Activated naive CD4-positive, alpha-beta T cell treated with anti-CD3 and anti-CD28 coated beads, Interleukin-2, amount 10 ng/mL, durations not matched to agents 7 days and 5 days (primary cell): ENCODE data around the gene OR2L5.

ENCODE experiments used
- CTCF ChIA-PET: fragments of 350-600 bp; sonication (Branson Sonifier 250); formaldehyde crosslinking; loops from one replicate; lab custom pipeline; 2021; ENCODE audit warnings: antibody characterized with exemption; lab: Charles Lee
- DNase-seq: peaks from one replicate; pipeline ENCODE4 v3.0.0-alpha.2; 2020
- H3K27ac Mint-ChIP-seq: one replicate; pipeline ENCODE4 v1.8.0; 2021; ENCODE audit warnings: mild to moderate bottlenecking, moderate library complexity, mixed read lengths
- H3K27me3 Mint-ChIP-seq: one replicate; pipeline ENCODE4 v1.8.0; 2021; ENCODE audit warnings: mild to moderate bottlenecking, mixed read lengths
- H3K36me3 Mint-ChIP-seq: one replicate; pipeline ENCODE4 v1.8.0; 2021; ENCODE audit warnings: mixed read lengths
- H3K4me1 Mint-ChIP-seq: one replicate; pipeline ENCODE4 v1.8.0; 2021; ENCODE audit warnings: mixed read lengths
- H3K4me3 Mint-ChIP-seq: one replicate; pipeline ENCODE4 v1.8.0; 2021; ENCODE audit warnings: mild to moderate bottlenecking, moderate library complexity, mixed read lengths
- H3K9me3 Mint-ChIP-seq: one replicate; pipeline ENCODE4 v1.8.0; 2021; ENCODE audit warnings: mixed read lengths

Gene OR2L5

DNA sequence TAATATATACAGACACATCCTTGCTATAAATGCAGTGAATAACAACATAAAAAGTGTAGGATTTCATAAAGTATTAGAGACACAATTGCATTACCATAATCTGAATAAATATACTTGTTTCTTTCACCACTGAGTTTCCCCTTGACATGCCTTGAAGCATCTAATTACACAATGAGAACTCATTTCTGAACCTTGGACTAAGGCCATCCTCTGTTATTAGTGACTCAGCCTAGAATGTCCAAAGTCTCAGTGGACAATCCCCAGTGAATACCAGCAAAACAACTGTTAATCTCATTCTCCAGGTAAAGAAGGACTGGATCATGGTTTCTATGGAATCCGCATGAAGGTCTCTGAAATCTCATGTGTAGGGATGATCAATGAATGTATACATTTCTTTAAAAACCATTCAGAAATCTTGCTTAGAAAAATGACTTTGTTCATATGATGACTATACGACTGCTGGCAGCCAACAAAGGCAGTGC, at the start of gene OR2L5:
OR2L5 (plus strand) TSS at position 432 of the 482 bp plus-strand sequence. CDS start 8,288 bp downstream, outside the sequence.
- H3K27ac Mint-ChIP-seq, result no peak within 1 kb of the TSS
- no peak within 1 kb of the TSS for H3K4me3 Mint-ChIP-seq
- H3K4me1 Mint-ChIP-seq, result no peaks in the 10 kb centered on the region
- CTCF ChIA-PET, result no interaction called here
- peaks cover 26% of the 10 kb centered on the region for H3K9me3 Mint-ChIP-seq
- H3K36me3 Mint-ChIP-seq, result no peaks in the 10 kb centered on the region
- H3K27me3 Mint-ChIP-seq, result no peaks in the 10 kb centered on the region
- DNase-seq, result no peak

- no peak within 1 kb of the TSS for H3K4me3 Mint-ChIP-seq
- peaks cover 2% of the 10 kb centered on the region for H3K9me3 Mint-ChIP-seq
- H3K4me1 Mint-ChIP-seq, result no peaks in the 10 kb centered on the region
Observed at GRCh38 chr1:247964933-247965332, 48.5 kb upstream of the OR2L5 start, which contains the start of gene OR2AK2. Gene OR2AK2 (plus strand): TSS chr1:247965233. CDS start chr1:247965377, 144 bp downstream.

DNA sequence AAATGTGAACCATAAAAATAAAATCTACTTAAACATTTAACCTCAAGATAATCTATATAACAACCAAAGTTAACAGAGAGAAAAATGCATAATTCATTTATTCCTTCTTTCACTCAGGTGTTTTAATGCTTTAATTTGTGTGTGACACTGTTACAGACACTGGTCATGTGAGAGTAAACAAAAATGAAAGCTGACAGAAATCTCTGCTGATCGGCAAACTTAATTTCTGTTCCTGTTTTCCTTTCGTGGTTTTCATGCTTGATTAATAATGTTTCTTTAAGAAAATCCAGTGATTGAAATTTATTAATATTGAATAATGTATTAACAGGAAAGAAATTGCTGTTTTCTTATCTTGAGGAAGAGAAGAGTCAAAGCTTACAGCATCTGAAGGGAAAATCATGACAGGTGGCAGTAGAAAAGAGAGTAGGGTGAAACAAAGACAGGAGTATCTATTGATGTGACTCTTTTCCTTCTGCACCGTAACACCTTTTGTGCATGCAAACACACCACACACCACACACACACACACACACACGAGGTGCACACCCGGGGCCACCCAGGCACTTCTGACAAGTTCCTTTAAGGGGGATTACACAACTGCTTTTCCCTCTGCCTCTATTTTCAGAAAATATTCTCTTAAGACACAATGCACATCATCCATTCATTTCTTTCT, 46.8 kb upstream of the OR2L5 start:
- no peaks in the 10 kb centered on the region for H3K36me3 Mint-ChIP-seq
- no peak overlapping the region for H3K27ac Mint-ChIP-seq
- no peak overlapping the region for H3K4me3 Mint-ChIP-seq
- no peaks in the 10 kb centered on the region for H3K4me1 Mint-ChIP-seq
- H3K9me3 Mint-ChIP-seq, result no peaks in the 10 kb centered on the region
- CTCF ChIA-PET, result interaction anchor here (0.5 kb wide), 1 partner anchor 651 kb away, joined by 3 read pairs; no protein-coding TSS in a partner anchor
- no peak for DNase-seq
- H3K27me3 Mint-ChIP-seq, result no peaks in the 10 kb centered on the region

More at GRCh38 chr1:247964933-247965332, 48.5 kb upstream of the OR2L5 start, which contains the start of gene OR2AK2:
- no peak within 1 kb of the TSS for H3K27ac Mint-ChIP-seq
- no peak for DNase-seq
- H3K36me3 Mint-ChIP-seq, result no peaks in the 10 kb centered on the region
- no peaks in the 10 kb centered on the region for H3K27me3 Mint-ChIP-seq
- CTCF ChIA-PET, result no interaction called here

DNA sequence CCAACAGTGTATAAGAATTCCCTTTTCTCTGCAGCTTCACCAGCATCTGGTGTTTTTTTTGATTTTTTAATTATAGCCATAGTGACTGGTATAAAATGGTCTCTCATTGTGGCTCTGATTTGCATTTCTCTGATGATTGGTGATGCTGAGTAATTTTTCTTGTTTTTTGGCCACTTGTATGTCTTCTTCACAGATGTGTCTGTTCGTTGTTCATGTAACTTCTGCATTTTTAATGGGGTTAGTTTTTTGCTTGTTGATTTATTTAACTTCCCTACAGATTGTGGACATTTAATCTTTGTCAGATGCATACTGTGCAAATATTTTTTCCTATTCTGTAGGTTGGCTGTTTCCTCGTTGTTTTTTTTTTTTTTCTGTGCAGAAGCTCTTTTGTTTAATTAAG, 20.5 kb upstream of the OR2L5 start:
- Mint-ChIP-seq H3K27me3 (no peaks in the 10 kb centered on the region), H3K4me3 (no peak overlapping the region), H3K27ac (no peak overlapping the region), H3K9me3 (peaks cover 10% of the 10 kb centered on the region), H3K4me1 (no peaks in the 10 kb centered on the region), H3K36me3 (no peaks in the 10 kb centered on the region)
- no peak for DNase-seq
- CTCF ChIA-PET, result no interaction called here

DNA sequence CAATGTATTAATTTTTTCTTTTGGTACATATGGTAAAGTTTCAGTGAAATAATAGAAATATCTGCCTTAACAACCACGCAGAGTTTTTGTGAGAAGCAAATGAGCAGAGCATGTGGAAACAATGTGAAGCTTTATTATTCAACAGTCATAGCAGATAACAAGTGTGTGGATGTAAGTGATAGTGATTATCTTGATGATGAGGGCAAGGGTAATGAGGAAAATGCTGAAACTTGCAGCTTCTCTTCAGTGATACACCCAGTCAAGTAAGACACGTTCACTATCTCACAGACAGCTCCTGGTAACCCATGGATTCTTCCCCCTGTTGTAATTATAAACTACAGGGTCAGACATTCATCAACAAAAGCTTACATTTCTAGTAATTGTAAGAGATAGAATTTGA, 14.6 kb upstream of the OR2L5 start:
- H3K36me3 Mint-ChIP-seq, result no peaks in the 10 kb centered on the region
- CTCF ChIA-PET, result no interaction called here
- H3K4me3 Mint-ChIP-seq, result no peak overlapping the region
- no peak overlapping the region for H3K27ac Mint-ChIP-seq
- no peak for DNase-seq
- H3K9me3 Mint-ChIP-seq, result no peaks in the 10 kb centered on the region
- H3K4me1 Mint-ChIP-seq, result no peaks in the 10 kb centered on the region
- H3K27me3 Mint-ChIP-seq, result no peaks in the 10 kb centered on the region

DNA sequence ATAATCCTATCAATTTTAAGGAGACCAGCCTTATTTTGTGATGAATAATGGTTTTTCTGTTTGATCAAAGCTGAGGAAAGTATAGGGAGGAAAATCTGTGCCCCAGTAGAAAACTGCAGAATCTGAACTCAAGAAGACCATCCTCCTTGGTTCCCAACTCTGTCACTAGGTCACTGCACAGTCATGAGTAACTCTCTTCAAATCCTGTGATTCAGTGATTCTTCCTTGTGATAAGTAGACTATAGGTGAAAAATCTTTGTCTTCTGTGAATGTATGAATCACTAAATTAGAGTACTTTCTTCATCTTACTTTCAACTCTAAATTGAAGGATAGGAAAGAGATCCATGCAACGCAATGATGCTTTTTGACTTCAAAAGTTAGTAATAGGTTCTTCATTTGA, 13.3 kb upstream of the OR2L5 start:
- H3K27me3 Mint-ChIP-seq, result no peaks in the 10 kb centered on the region
- CTCF ChIA-PET, result no interaction called here
- no peak for DNase-seq
- H3K27ac Mint-ChIP-seq, result no peak overlapping the region
- H3K4me3 Mint-ChIP-seq, result no peak overlapping the region
- no peaks in the 10 kb centered on the region for H3K9me3 Mint-ChIP-seq
- no peaks in the 10 kb centered on the region for H3K36me3 Mint-ChIP-seq
- H3K4me1 Mint-ChIP-seq, result no peaks in the 10 kb centered on the region

- Mint-ChIP-seq H3K4me1 (no peaks in the 10 kb centered on the region), H3K4me3 (no peak overlapping the region), H3K27ac (no peak overlapping the region), H3K36me3 (no peaks in the 10 kb centered on the region), H3K9me3 (peaks cover 25% of the 10 kb centered on the region), H3K27me3 (no peaks in the 10 kb centered on the region)
- no peak for DNase-seq
- CTCF ChIA-PET, result no interaction called here
Observed at GRCh38 chr1:248007778-248008177, 5.7 kb upstream of the OR2L5 start.

- no peaks in the 10 kb centered on the region for H3K36me3 Mint-ChIP-seq
- no peak for DNase-seq
- H3K4me1 Mint-ChIP-seq, result no peaks in the 10 kb centered on the region
- no peak overlapping the region for H3K27ac Mint-ChIP-seq
- H3K27me3 Mint-ChIP-seq, result no peaks in the 10 kb centered on the region
- peaks cover 25% of the 10 kb centered on the region for H3K9me3 Mint-ChIP-seq
- CTCF ChIA-PET, result no interaction called here
- H3K4me3 Mint-ChIP-seq, result no peak overlapping the region
Observed at GRCh38 chr1:248009681-248010080, 3.8 kb upstream of the OR2L5 start.

- no peaks in the 10 kb centered on the region for H3K36me3 Mint-ChIP-seq
- no peak overlapping the region for H3K27ac Mint-ChIP-seq
- CTCF ChIA-PET, result no interaction called here
Observed at GRCh38 chr1:248015803-248016202, 2.3 kb downstream of the OR2L5 start.

DNA sequence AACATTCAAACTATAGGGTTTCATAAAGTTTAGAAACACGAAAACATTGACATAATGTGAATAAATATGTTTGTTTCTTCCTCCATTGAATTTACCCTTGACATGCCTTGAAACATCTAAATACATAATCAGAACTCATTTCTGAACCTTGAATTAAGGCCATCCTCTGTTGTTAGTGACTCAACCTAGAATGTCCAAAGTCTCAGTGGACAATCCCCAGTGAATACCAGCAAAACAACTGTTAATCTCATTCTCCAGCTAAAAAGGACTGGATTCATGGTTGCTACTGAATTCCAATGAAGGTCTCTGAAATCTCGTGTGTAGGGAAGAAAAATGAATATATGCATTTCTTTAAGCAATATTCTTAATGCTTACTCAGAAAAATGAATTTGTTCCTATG, 16.3 kb downstream of the OR2L5 start, which contains the start of gene OR2L2:
OR2L2 (plus strand) TSS at position 301 of the 400 bp plus-strand sequence. CDS start 8,198 bp downstream, outside the sequence.
- no peak within 1 kb of the TSS for H3K27ac Mint-ChIP-seq
- no peaks in the 10 kb centered on the region for H3K27me3 Mint-ChIP-seq
- no peak for DNase-seq
- H3K36me3 Mint-ChIP-seq, result no peaks in the 10 kb centered on the region
- CTCF ChIA-PET, result no interaction called here
- no peaks in the 10 kb centered on the region for H3K4me1 Mint-ChIP-seq
- peaks cover 21% of the 10 kb centered on the region for H3K9me3 Mint-ChIP-seq
- no peak within 1 kb of the TSS for H3K4me3 Mint-ChIP-seq

More at GRCh38 chr1:248015803-248016202, 2.3 kb downstream of the OR2L5 start:
- H3K27me3 Mint-ChIP-seq, result no peaks in the 10 kb centered on the region
- H3K4me3 Mint-ChIP-seq, result no peak overlapping the region
- no peak for DNase-seq
- H3K4me1 Mint-ChIP-seq, result no peaks in the 10 kb centered on the region
- H3K9me3 Mint-ChIP-seq, result peaks cover 13% of the 10 kb centered on the region

GRCh38 chr1:248045209-248045608, 31.7 kb downstream of the OR2L5 start:
- Mint-ChIP-seq H3K27me3 (no peaks in the 10 kb centered on the region), H3K4me3 (no peak overlapping the region), H3K36me3 (no peaks in the 10 kb centered on the region), H3K9me3 (peaks cover 24% of the 10 kb centered on the region), H3K4me1 (no peaks in the 10 kb centered on the region), H3K27ac (no peak overlapping the region)
- DNase-seq, result no peak
- CTCF ChIA-PET, result no interaction called here

GRCh38 chr1:248046536-248046935, 33.1 kb downstream of the OR2L5 start, which contains the start of gene OR2L3:
Gene OR2L3 (plus strand): TSS chr1:248046836. CDS start chr1:248060682, 13,846 bp downstream.
- no peak within 1 kb of the TSS for H3K4me3 Mint-ChIP-seq
- H3K27ac Mint-ChIP-seq, result no peak within 1 kb of the TSS
- H3K4me1 Mint-ChIP-seq, result no peaks in the 10 kb centered on the region
- H3K9me3 Mint-ChIP-seq, result peaks cover 19% of the 10 kb centered on the region
- CTCF ChIA-PET, result no interaction called here
- DNase-seq, result no peak
- H3K27me3 Mint-ChIP-seq, result no peaks in the 10 kb centered on the region
- no peaks in the 10 kb centered on the region for H3K36me3 Mint-ChIP-seq

GRCh38 chr1:248047008-248047407, 33.5 kb downstream of the OR2L5 start:
- H3K4me1 Mint-ChIP-seq, result no peaks in the 10 kb centered on the region
- CTCF ChIA-PET, result no interaction called here
- H3K4me3 Mint-ChIP-seq, result no peak overlapping the region
- H3K9me3 Mint-ChIP-seq, result peaks cover 19% of the 10 kb centered on the region
- H3K27ac Mint-ChIP-seq, result no peak overlapping the region
- H3K27me3 Mint-ChIP-seq, result no peaks in the 10 kb centered on the region
- H3K36me3 Mint-ChIP-seq, result no peaks in the 10 kb centered on the region
- DNase-seq, result no peak

GRCh38 chr1:248054671-248055070, 41.2 kb downstream of the OR2L5 start:
- DNase-seq, result no peak
- no peak overlapping the region for H3K4me3 Mint-ChIP-seq
- no peaks in the 10 kb centered on the region for H3K27me3 Mint-ChIP-seq

GRCh38 chr1:248055261-248055660, 41.8 kb downstream of the OR2L5 start:
- H3K27ac Mint-ChIP-seq, result no peak overlapping the region
- H3K9me3 Mint-ChIP-seq, result peaks cover 21% of the 10 kb centered on the region
- H3K4me3 Mint-ChIP-seq, result no peak overlapping the region
- no peaks in the 10 kb centered on the region for H3K36me3 Mint-ChIP-seq
- no peaks in the 10 kb centered on the region for H3K27me3 Mint-ChIP-seq
- no peaks in the 10 kb centered on the region for H3K4me1 Mint-ChIP-seq
- no peak for DNase-seq
- CTCF ChIA-PET, result no interaction called here

More at GRCh38 chr1:248054671-248055070, 41.2 kb downstream of the OR2L5 start:
- no peaks in the 10 kb centered on the region for H3K4me1 Mint-ChIP-seq
- CTCF ChIA-PET, result no interaction called here
- no peaks in the 10 kb centered on the region for H3K36me3 Mint-ChIP-seq
- H3K27ac Mint-ChIP-seq, result no peak overlapping the region
- peaks cover 21% of the 10 kb centered on the region for H3K9me3 Mint-ChIP-seq
